K562 (cell line): ENCODE data around the gene MYO1H.
A peak's percentile ranks its signal among the peaks of the same experiment; 100 is the strongest.

Source experiments
- ARID3A ChIP-seq: IDR thresholded peaks from 2 replicates; pipeline ENCODE4 v1.6.1; 2012; ENCODE audit warnings: low read depth, low read length, improper control_type of control experiment, borderline replicate concordance
- BCLAF1 ChIP-seq, 2 experiments: fragments of 450-650 bp in 1 of 2; IDR thresholded peaks; 2 replicates each; pipeline ENCODE4 v1.6.1; 2011 to 2017; ENCODE audit warnings: low read depth in 2 of 2, antibody characterized with exemption in 1 of 2, borderline replicate concordance in 1 of 2, low read length in 1 of 2, mild to moderate bottlenecking in 1 of 2, mixed read lengths in 1 of 2; ENCODE audit not compliant: control insufficient read depth in 1 of 2
- CBX3 ChIP-seq, 2 experiments: IDR thresholded peaks; 1 replicate in 1 of 2; 2 replicates in 1 of 2; pipeline ENCODE4 v1.6.1; 2012; ENCODE audit warnings: inconsistent platforms in 2 of 2, low read length in 2 of 2, borderline replicate concordance in 1 of 2, control low read depth in 1 of 2
- CTCF ChIP-seq, 3 experiments: IDR thresholded peaks in 2 of 3; conservative IDR thresholded peaks in 1 of 3; 2 replicates each; pipeline ENCODE4 v1.5.1; 2011 to 2012; ENCODE audit warnings: low read length in 3 of 3, mild to moderate bottlenecking in 3 of 3, control low read depth in 2 of 3, improper control_type of control experiment in 1 of 3, inconsistent platforms in 1 of 3, low read depth in 1 of 3, mixed read lengths in 1 of 3, moderate library complexity in 1 of 3; ENCODE audit not compliant: insufficient read depth in 2 of 3
- DPF2 ChIP-seq: fragments of 450-650 bp; IDR thresholded peaks from 2 replicates; pipeline ENCODE4 v1.6.1; 2016
- E2F8 ChIP-seq: fragments of 450-650 bp; IDR thresholded peaks from 2 replicates; pipeline ENCODE4 v1.7.1; 2018; ENCODE audit warnings: mild to moderate bottlenecking, low read depth; ENCODE audit not compliant: partially characterized antibody
- ELF4 ChIP-seq: fragments of 450-650 bp; formaldehyde crosslinking; IDR thresholded peaks from 2 replicates; pipeline ENCODE4 v1.4.0; 2022; ENCODE audit warnings: missing genetic modification characterization
- FOXP4 ChIP-seq: sonication (generic); formaldehyde crosslinking; IDR thresholded peaks from 2 replicates; pipeline ENCODE4 v1.8.0; 2022; ENCODE audit warnings: mild to moderate bottlenecking, missing genetic modification reagents, borderline replicate concordance
- ILK ChIP-seq: fragments of 450-650 bp; IDR thresholded peaks from 2 replicates; pipeline ENCODE4 v1.6.1; 2016; ENCODE audit warnings: missing genetic modification characterization, low read depth, mild to moderate bottlenecking, missing compliant biosample characterization, moderate library complexity, borderline replicate concordance
- NONO ChIP-seq, 2 experiments: fragments of 200-400 bp in 1 of 2; fragments of 450-650 bp in 1 of 2; formaldehyde crosslinking in 1 of 2; IDR thresholded peaks; 2 replicates each; pipeline ENCODE4 v1.6.1; 2017; ENCODE audit warnings: low read depth in 2 of 2, mild to moderate bottlenecking in 2 of 2, moderate library complexity in 2 of 2, low read length in 1 of 2
- SP1 ChIP-seq: sonication (generic); formaldehyde crosslinking; IDR thresholded peaks from 2 replicates; pipeline ENCODE4 v1.8.1; 2022; ENCODE audit warnings: mild to moderate bottlenecking, missing genetic modification reagents
- ZNF584 ChIP-seq: fragments of 200-800 bp; sonication (Bioruptor generic); IDR thresholded peaks from 2 replicates; pipeline ENCODE4 v1.6.1; 2016; ENCODE audit warnings: low read depth, mild to moderate bottlenecking, missing genetic modification characterization, missing compliant biosample characterization

GRCh38 chr12:109449845-109450532 lies 102.3 kb downstream of the MYO1H start:
- no peak for TF ChIP-seq SP1
- peak; percentile 23 to 41 (median 35); a peak in 4 of 6 replicates for TF ChIP-seq CTCF (IDR thresholded peaks at IDR 0.05 in 2 of 3, conservative IDR thresholded peaks at IDR 0.05 in 1 of 3; ENCODE audit: insufficient read depth in 2 of 3, low read depth in 1 of 3, low read length in 3 of 3)
- no peak for TF ChIP-seq DPF2
- no peak for TF ChIP-seq ZNF584
- TF ChIP-seq CBX3 (IDR thresholded peaks at IDR 0.05; ENCODE audit: borderline replicate concordance in 1 of 2, low read length in 2 of 2), result no peak
- TF ChIP-seq BCLAF1 (IDR thresholded peaks at IDR 0.05; ENCODE audit: borderline replicate concordance in 1 of 2, control insufficient read depth in 1 of 2, low read depth in 2 of 2, low read length in 1 of 2), result no peak
- no peak for TF ChIP-seq ELF4 (CRISPR knock-in tag)
- no peak for TF ChIP-seq ARID3A
- no peak for TF ChIP-seq ILK
- no peak for TF ChIP-seq NONO (IDR thresholded peaks at IDR 0.05; ENCODE audit: low read depth in 2 of 2, low read length in 1 of 2)
- TF ChIP-seq E2F8, result no peak
- no peak for TF ChIP-seq FOXP4 (CRISPR knock-in tag)
